HepG2 (cell line): ENCODE data around the gene RECK. TPM values are rescaled to one million over a fixed set of nuclear protein-coding genes. Genes with fewer than 3 reads are reported as not detected.

Source experiments
- ATAC-seq: fragments of 200-7000 bp; cut with Tn5 transposase; 3 replicates; pipeline ENCODE4 v1.9.1; 2020; ENCODE audit warnings: mild to moderate bottlenecking, moderate library complexity
- BruUV-seq: library from RNA; stranded (reverse); fragments of 400-500 nt; replicated peaks from 2 replicates; lab custom pipeline; 2021; lab: Mats Ljungman, UMichigan
- CTCF ChIA-PET: fragments of 300-600 bp; formaldehyde crosslinking; extraction: SDS; loops from one replicate; lab custom pipeline; 2021; ENCODE audit warnings: low total read pairs, inconsistent platforms, low intra/inter-chr PET ratio; lab: Yijun Ruan, JAX
- POLR2A ChIA-PET: fragments of 350-600 bp; sonication (Branson Sonifier 250); formaldehyde crosslinking; loops from one replicate; lab custom pipeline; 2020; ENCODE audit warnings: antibody characterized with exemption, inconsistent platforms; lab: Yijun Ruan, JAX
- DNase-seq: peaks from one replicate; pipeline ENCODE4 v3.0.0-alpha.2; 2015; ENCODE audit warnings: low spot score
- FAIRE-seq: peaks from 3 replicates; lab custom pipeline; 2011; peaks lifted over from hg19 to GRCh38; lab: Jason Lieb, UNC
- H2AFZ ChIP-seq: one replicate; pipeline ENCODE4 v1.6.1; 2011; ENCODE audit warnings: low read length, inconsistent platforms
- H3K27ac ChIP-seq: fragments of 300-600 bp; 3 replicates; pipeline ENCODE4 v1.8.0; 2011; ENCODE audit warnings: mixed run types, mild to moderate bottlenecking, mixed read lengths, low read length, inconsistent platforms; ENCODE audit not compliant: insufficient read depth; ENCODE audit errors: extremely low read length
- H3K27me3 ChIP-seq, 2 experiments: fragments of 200-600 bp in 1 of 2; 2 replicates in 1 of 2; 3 replicates in 1 of 2; pipeline versions ENCODE4 v1.6.0 to v1.8.0; 2011; ENCODE audit warnings: low read length in 2 of 2, mild to moderate bottlenecking in 2 of 2, moderate library complexity in 2 of 2, inconsistent platforms in 1 of 2; ENCODE audit not compliant: insufficient read depth in 2 of 2, control insufficient read depth in 1 of 2
- H3K36me3 ChIP-seq, 2 experiments: fragments of 200-600 bp in 1 of 2; replicated peaks in 1 of 2; 2 replicates in 1 of 2; 3 replicates in 1 of 2; pipeline versions ENCODE4 v1.5.1 to v1.8.0; 2011; ENCODE audit warnings: low read length in 2 of 2, inconsistent platforms in 1 of 2; ENCODE audit not compliant: insufficient read depth in 2 of 2, control insufficient read depth in 1 of 2
- H3K4me1 ChIP-seq: 2 replicates; pipeline ENCODE4 v1.5.1; 2012; ENCODE audit warnings: low read length, inconsistent platforms; ENCODE audit not compliant: insufficient read depth
- H3K4me2 ChIP-seq: 2 replicates; pipeline ENCODE4 v1.6.0; 2011; ENCODE audit warnings: low read depth, low read length, inconsistent platforms
- H3K4me3 ChIP-seq, 3 experiments: fragments of 200-600 bp in 1 of 3; sonication (generic), shearing (Covaris generic) in 1 of 3; replicated peaks in 1 of 3; 2 replicates each; pipeline ENCODE4 v1.5.1; 2011 to 2016; ENCODE audit warnings: low read length in 3 of 3, inconsistent platforms in 2 of 3, low read depth in 2 of 3, mild to moderate bottlenecking in 2 of 3, control low read depth in 1 of 3, mixed read lengths in 1 of 3; ENCODE audit not compliant: insufficient read depth in 1 of 3
- H3K79me2 ChIP-seq: one replicate; pipeline ENCODE4 v1.6.1; 2011; ENCODE audit warnings: low read length, inconsistent platforms; ENCODE audit not compliant: insufficient read depth
- H3K9ac ChIP-seq: 2 replicates; pipeline ENCODE4 v1.6.0; 2011; ENCODE audit warnings: mild to moderate bottlenecking, low read depth, low read length, inconsistent platforms; ENCODE audit not compliant: insufficient read depth
- H3K9me3 ChIP-seq: 2 replicates; pipeline ENCODE4 v1.5.1; 2012; ENCODE audit warnings: mild to moderate bottlenecking, low read length
- H4K20me1 ChIP-seq: 2 replicates; pipeline ENCODE4 v1.6.0; 2011; ENCODE audit warnings: inconsistent platforms, mild to moderate bottlenecking, low read length, moderate library complexity; ENCODE audit not compliant: insufficient read depth
- FOXO1 ChIP-seq: sonication (generic); formaldehyde crosslinking; IDR thresholded peaks from 2 replicates; pipeline ENCODE4 v1.4.0; 2020; ENCODE audit warnings: missing genetic modification reagents
- GATAD2A ChIP-seq: IDR thresholded peaks from 2 replicates; pipeline ENCODE4 v1.6.1; 2016
- ISX ChIP-seq: sonication (generic); formaldehyde crosslinking; conservative IDR thresholded peaks from 2 replicates; pipeline ENCODE4 v1.5.0; 2020; ENCODE audit warnings: missing genetic modification reagents
- MLX ChIP-seq: IDR thresholded peaks from 2 replicates; pipeline ENCODE4 v1.6.1; 2016
- SP5 ChIP-seq: IDR thresholded peaks from 2 replicates; pipeline ENCODE4 v1.6.1; 2016; ENCODE audit warnings: low read depth, borderline replicate concordance
- UBTF ChIP-seq: sonication (generic); formaldehyde crosslinking; IDR thresholded peaks from 2 replicates; pipeline ENCODE4 v1.4.0; 2020; ENCODE audit warnings: mild to moderate bottlenecking, missing genetic modification reagents
- ZBTB33 ChIP-seq: sonication (generic); formaldehyde crosslinking; IDR thresholded peaks from 2 replicates; pipeline ENCODE4 v1.4.0; 2020; ENCODE audit warnings: missing genetic modification reagents
- ZNF20 ChIP-seq: sonication (generic); formaldehyde crosslinking; IDR thresholded peaks from 2 replicates; pipeline ENCODE4 v1.4.0; 2020; ENCODE audit warnings: mild to moderate bottlenecking, moderate library complexity, missing genetic modification reagents
- ZNF274 ChIP-seq: sonication (generic); formaldehyde crosslinking; IDR thresholded peaks from 2 replicates; pipeline ENCODE4 v1.5.1; 2020; ENCODE audit warnings: mild to moderate bottlenecking, missing genetic modification reagents
- ZNF317 ChIP-seq: sonication (generic); formaldehyde crosslinking; IDR thresholded peaks from 2 replicates; pipeline ENCODE4 v1.5.0; 2020; ENCODE audit warnings: mild to moderate bottlenecking, missing genetic modification reagents
- ZNF331 ChIP-seq: sonication (generic); formaldehyde crosslinking; IDR thresholded peaks from 2 replicates; pipeline ENCODE4 v1.4.0; 2020; ENCODE audit warnings: missing genetic modification reagents
- WGBS: methylation state at CpG from one replicate; pipeline ENCODE4 v1.1.6; 2017; ENCODE audit warnings: low lambda C conversion rate; 5-methylcytosine and 5-hydroxymethylcytosine counted together
- in situ Hi-C: cut with HindIII; loops from 2 replicates; pipeline ENCODE4 v1.10.0; 2017; ENCODE audit warnings: low pct_unique_long_range_greater_than_20kb; ENCODE audit not compliant: extremely low pct_ligation_motif_present
- intact Hi-C: fragments of 100-400 bp; cut with micrococcal nuclease; formaldehyde crosslinking; loops from one replicate; pipeline ENCODE4 v1.10.0; 2022; ENCODE audit not compliant: unreplicated experiment
- polyA plus RNA-seq, 8 experiments: library from polyadenylated mRNA; depleted of rRNA in 3 of 8; stranded (reverse) in 7 of 8; unstranded in 1 of 8; fragments of >200 nt; fragmentation: Illumina TruSeq in 4 of 8; extraction: Trizol in 4 of 8; gene quantifications; 2 replicates each; pipeline versions ENCODE4 v1.2.1 to v1.2.3, GENCODE V29; 2011 to 2016; ENCODE audit warnings: low read depth in 4 of 8, missing spikeins in 1 of 8, mixed read lengths in 1 of 8; ENCODE audit not compliant: insufficient read depth in 1 of 8
- total RNA-seq, 5 experiments: library from RNA; depleted of rRNA; stranded (reverse); fragments of >200 nt; fragmentation: Illumina TruSeq; extraction: Trizol; gene quantifications; 2 replicates each; pipeline ENCODE4 v1.2.3, GENCODE V29; 2016; ENCODE audit warnings: low read depth in 1 of 5
- TF ChIP-seq, protein P1 (sequence below), 2 experiments: sonication (generic) in 1 of 2; formaldehyde crosslinking in 1 of 2; IDR thresholded peaks; 2 replicates each; pipeline versions ENCODE4 v1.4.0 to v1.6.1; 2018 to 2020; ENCODE audit warnings: missing genetic modification reagents in 2 of 2, borderline replicate concordance in 1 of 2, low read depth in 1 of 2, mild to moderate bottlenecking in 1 of 2, missing biosample characterization in 1 of 2
- TF ChIP-seq, protein P2 (sequence below): sonication (generic); formaldehyde crosslinking; IDR thresholded peaks from 2 replicates; pipeline ENCODE4 v1.4.0; 2020; ENCODE audit warnings: missing genetic modification reagents

Gene RECK
- total and polyA plus RNA-seq, 2 of the 13 experiments (the other 11 are each of a cell fraction or from before 2014, with no cell fraction given) = 3.1 to 4.8 TPM

- Histone ChIP-seq H3K4me1 (peaks cover 4% of the 10 kb centered on the region; the same call in 1 of the 2 replicates), H3K27me3 (peaks cover 0 to 2% of the 10 kb centered on the region in 2 experiments; a peak in 1 of 5 replicates), H3K36me3 (no peaks in the 10 kb centered on the region), H4K20me1 (no peaks in the 10 kb centered on the region), H3K9me3 (peaks cover 5% of the 10 kb centered on the region; the same call in 1 of the 2 replicates), H3K79me2 (no peaks in the 10 kb centered on the region), H2AFZ (no peak overlapping the region), H3K4me3 (no peak overlapping the region), H3K27ac (no peak overlapping the region), H3K4me2 (peak overlapping the region; percentile 8; the same call in 1 of the 2 replicates), H3K9ac (no peak overlapping the region)
- ATAC-seq (peak; percentile 97), DNase-seq (peak; percentile 74), FAIRE-seq (peak; percentile 79)
- ChIA-PET POLR2A (no interaction called here), CTCF (interaction anchor here (0.7 to 3.4 kb wide), 3 partner anchors 14 to 158 kb away, joined by 3 to 24 read pairs (median 13); no protein-coding TSS in a partner anchor)
- WGBS = 4% methylated on average over 11 of the region's 11 CpGs
- no TSS peak for BruUV-seq
- intact Hi-C loops (loop anchor here (1.0 to 5.0 kb wide), 2 partner anchors 14 to 158 kb away; partner anchors contain the start of gene CCIN), in situ Hi-C loops (loop anchor here (10.0 kb wide), 1 partner anchor 56 kb away; no protein-coding TSS in a partner anchor)
- TF ChIP-seq ZBTB33 (no peak), ZNF317 (CRISPR knock-in tag) (0 out of 2 replicates have a peak, but pooled peaks have one; percentile 37), ISX (CRISPR knock-in tag) (no peak), FOXO1 (0 out of 2 replicates have a peak, but pooled peaks have one; percentile 14), MLX (CRISPR knock-in tag) (0 out of 2 replicates have a peak, but pooled peaks have one; percentile 21), UBTF (CRISPR knock-in tag) (no peak), GATAD2A (peak; percentile 49; the same call in 1 of the 2 replicates), ZNF331 (peak; percentile 42; the same call in 1 of the 2 replicates), ZNF274 (CRISPR knock-in tag) (no peak), ZNF20 (no peak), SP5 (0 out of 2 replicates have a peak, but pooled peaks have one; percentile 14)
- TF ChIP-seq, protein P1, sequence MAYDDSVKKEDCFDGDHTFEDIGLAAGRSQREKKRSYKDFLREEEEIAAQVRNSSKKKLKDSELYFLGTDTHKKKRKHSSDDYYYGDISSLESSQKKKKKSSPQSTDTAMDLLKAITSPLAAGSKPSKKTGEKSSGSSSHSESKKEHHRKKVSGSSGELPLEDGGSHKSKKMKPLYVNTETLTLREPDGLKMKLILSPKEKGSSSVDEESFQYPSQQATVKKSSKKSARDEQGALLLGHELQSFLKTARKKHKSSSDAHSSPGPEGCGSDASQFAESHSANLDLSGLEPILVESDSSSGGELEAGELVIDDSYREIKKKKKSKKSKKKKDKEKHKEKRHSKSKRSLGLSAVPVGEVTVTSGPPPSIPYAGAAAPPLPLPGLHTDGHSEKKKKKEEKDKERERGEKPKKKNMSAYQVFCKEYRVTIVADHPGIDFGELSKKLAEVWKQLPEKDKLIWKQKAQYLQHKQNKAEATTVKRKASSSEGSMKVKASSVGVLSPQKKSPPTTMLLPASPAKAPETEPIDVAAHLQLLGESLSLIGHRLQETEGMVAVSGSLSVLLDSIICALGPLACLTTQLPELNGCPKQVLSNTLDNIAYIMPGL (CRISPR knock-in tag; IDR thresholded peaks at IDR 0.05; ENCODE audit: borderline replicate concordance in 1 of 2, low read depth in 1 of 2) = peak; percentile 85 to 92
- TF ChIP-seq, protein P2, sequence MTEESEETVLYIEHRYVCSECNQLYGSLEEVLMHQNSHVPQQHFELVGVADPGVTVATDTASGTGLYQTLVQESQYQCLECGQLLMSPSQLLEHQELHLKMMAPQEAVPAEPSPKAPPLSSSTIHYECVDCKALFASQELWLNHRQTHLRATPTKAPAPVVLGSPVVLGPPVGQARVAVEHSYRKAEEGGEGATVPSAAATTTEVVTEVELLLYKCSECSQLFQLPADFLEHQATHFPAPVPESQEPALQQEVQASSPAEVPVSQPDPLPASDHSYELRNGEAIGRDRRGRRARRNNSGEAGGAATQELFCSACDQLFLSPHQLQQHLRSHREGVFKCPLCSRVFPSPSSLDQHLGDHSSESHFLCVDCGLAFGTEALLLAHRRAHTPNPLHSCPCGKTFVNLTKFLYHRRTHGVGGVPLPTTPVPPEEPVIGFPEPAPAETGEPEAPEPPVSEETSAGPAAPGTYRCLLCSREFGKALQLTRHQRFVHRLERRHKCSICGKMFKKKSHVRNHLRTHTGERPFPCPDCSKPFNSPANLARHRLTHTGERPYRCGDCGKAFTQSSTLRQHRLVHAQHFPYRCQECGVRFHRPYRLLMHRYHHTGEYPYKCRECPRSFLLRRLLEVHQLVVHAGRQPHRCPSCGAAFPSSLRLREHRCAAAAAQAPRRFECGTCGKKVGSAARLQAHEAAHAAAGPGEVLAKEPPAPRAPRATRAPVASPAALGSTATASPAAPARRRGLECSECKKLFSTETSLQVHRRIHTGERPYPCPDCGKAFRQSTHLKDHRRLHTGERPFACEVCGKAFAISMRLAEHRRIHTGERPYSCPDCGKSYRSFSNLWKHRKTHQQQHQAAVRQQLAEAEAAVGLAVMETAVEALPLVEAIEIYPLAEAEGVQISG = peak; percentile 50; the same call in 1 of the 2 replicates
Observed at GRCh38 chr9:36008774-36009300, 27.9 kb upstream of the RECK start.
